ENCODE results near the gene DIS3L2.

The DIS3L2 gene

GRCh38 chr2:232299927-232300674, 338.6 kb downstream of the DIS3L2 start:
- TF ChIP-seq ISL1 (CRISPR knock-in tag; IDR thresholded peaks at IDR 0.05) = no peak
- no peak for TF ChIP-seq ZFP30 (CRISPR knock-in tag; IDR thresholded peaks at IDR 0.05)
- TF ChIP-seq PATZ1 (CRISPR knock-in tag; IDR thresholded peaks at IDR 0.05; ENCODE audit: borderline replicate concordance) = no peak
- TF ChIP-seq TOX (CRISPR knock-in tag; IDR thresholded peaks at IDR 0.05; ENCODE audit: borderline replicate concordance) = no peak
- no peak for TF ChIP-seq GLIS3 (CRISPR knock-in tag; IDR thresholded peaks at IDR 0.05)
- TF ChIP-seq CREB5 (CRISPR knock-in tag; IDR thresholded peaks at IDR 0.05; ENCODE audit: low read depth) = no peak
- no peak for TF ChIP-seq OSR1 (CRISPR knock-in tag; IDR thresholded peaks at IDR 0.05)
- TF ChIP-seq CSDC2 (CRISPR knock-in tag; IDR thresholded peaks at IDR 0.05) = no peak
- TF ChIP-seq PPARA (CRISPR knock-in tag; IDR thresholded peaks at IDR 0.05; ENCODE audit: borderline replicate concordance) = no peak
- TF ChIP-seq RARB (CRISPR knock-in tag; IDR thresholded peaks at IDR 0.05) = no peak
- ATAC-seq = no peak

- no peak for ATAC-seq
- TF ChIP-seq BACH2 (CRISPR knock-in tag; IDR thresholded peaks at IDR 0.05; ENCODE audit: borderline replicate concordance) (no peak), CSRNP3 (CRISPR knock-in tag; IDR thresholded peaks at IDR 0.05) (no peak), TOX (CRISPR knock-in tag; IDR thresholded peaks at IDR 0.05; ENCODE audit: borderline replicate concordance) (no peak)
Observed at GRCh38 chr2:232300894-232301387, 339.4 kb downstream of the DIS3L2 start.

- TF ChIP-seq ZFP30 (CRISPR knock-in tag; IDR thresholded peaks at IDR 0.05) (no peak), ARNTL (CRISPR knock-in tag; IDR thresholded peaks at IDR 0.05; ENCODE audit: borderline replicate concordance, low read depth) (no peak), POU6F1 (CRISPR knock-in tag; IDR thresholded peaks at IDR 0.05; ENCODE audit: borderline replicate concordance, low read depth) (no peak)
- no peak for ATAC-seq
Observed at GRCh38 chr2:232304236-232304635, 342.7 kb downstream of the DIS3L2 start.

GRCh38 chr2:232306741-232307305, 345.3 kb downstream of the DIS3L2 start:
- TF ChIP-seq CSRNP3 (CRISPR knock-in tag; IDR thresholded peaks at IDR 0.05) (no peak), ZNF565 (CRISPR knock-in tag; conservative IDR thresholded peaks at IDR 0.05; ENCODE audit: low read depth) (no peak), GLIS3 (CRISPR knock-in tag; IDR thresholded peaks at IDR 0.05) (no peak), RARB (CRISPR knock-in tag; IDR thresholded peaks at IDR 0.05) (no peak), OSR1 (CRISPR knock-in tag; IDR thresholded peaks at IDR 0.05) (no peak), ZFP30 (CRISPR knock-in tag; IDR thresholded peaks at IDR 0.05) (no peak), POU6F1 (CRISPR knock-in tag; IDR thresholded peaks at IDR 0.05; ENCODE audit: borderline replicate concordance, low read depth) (no peak), PPARA (CRISPR knock-in tag; IDR thresholded peaks at IDR 0.05; ENCODE audit: borderline replicate concordance) (no peak), PATZ1 (CRISPR knock-in tag; IDR thresholded peaks at IDR 0.05; ENCODE audit: borderline replicate concordance) (no peak), CSDC2 (CRISPR knock-in tag; IDR thresholded peaks at IDR 0.05) (no peak), ZNF70 (CRISPR knock-in tag; IDR thresholded peaks at IDR 0.05) (no peak), ISL1 (CRISPR knock-in tag; IDR thresholded peaks at IDR 0.05) (no peak), CREB5 (CRISPR knock-in tag; IDR thresholded peaks at IDR 0.05; ENCODE audit: low read depth) (no peak), SNAI2 (CRISPR knock-in tag; IDR thresholded peaks at IDR 0.05) (no peak), ESRRG (CRISPR knock-in tag; IDR thresholded peaks at IDR 0.05) (no peak), ZNF8 (CRISPR knock-in tag; IDR thresholded peaks at IDR 0.05) (no peak)
- ATAC-seq = no peak

All from SK-N-SH treated with all-trans-retinoic acid at 6 μM for 48 hours (cell line).